ENCODE results near the gene MYO18A.
A peak's percentile ranks its signal among the peaks of the same experiment; 100 is the strongest.

MYO18A gene

DNA sequence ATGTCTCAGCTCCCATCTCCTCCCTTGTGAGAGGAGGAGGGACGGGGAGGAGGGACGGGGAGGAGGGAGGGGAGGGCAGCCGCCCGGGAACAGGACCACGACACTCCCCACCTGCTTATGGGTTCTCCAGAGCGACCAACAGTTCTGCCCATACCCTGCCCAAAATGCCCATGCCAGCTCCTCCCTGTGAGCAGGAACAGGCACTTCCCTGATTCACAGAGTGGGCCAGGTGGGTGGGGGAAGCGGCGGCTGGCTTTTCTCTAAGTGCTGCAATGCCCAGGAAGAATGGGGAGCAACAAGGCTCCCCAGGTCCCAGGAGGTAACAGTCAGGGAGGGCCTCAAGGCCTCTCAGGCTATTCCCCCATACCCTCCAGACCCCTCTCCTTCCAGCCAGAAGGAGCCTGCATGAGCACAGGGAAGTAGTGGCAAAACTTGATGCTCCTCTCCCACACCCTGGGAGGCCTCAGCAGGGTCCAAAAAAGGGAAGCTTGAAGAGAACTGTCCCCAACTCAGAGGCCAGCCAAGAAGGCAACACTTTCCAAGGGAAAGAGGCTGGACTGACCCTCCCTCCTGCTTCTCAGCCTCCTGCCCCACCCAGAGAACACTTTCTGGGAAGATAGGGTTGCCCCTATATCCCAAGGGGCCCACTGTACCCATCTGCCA lies 53.8 kb downstream of the MYO18A start:
- DNase-seq (ENCODE audit: low spot score): no peak

DNA sequence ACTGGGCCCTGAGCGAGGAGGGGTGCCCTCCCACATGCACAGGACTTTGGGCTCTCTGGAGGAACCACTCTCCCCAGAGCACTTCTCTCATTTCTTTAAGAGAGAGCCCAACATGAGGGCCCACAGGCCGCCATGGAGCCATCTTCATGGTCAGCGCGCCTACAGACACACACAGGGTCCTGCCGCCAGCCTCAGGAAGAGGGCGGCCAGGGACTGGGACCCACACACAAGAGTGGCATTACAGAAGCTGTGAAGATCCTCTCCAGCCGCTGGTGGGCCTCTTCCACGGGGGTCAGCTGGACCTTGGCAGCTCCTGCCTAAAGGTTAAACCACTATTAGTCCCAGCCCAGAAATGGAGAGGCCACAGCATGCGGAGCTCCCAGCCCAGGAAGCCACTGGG lies 54.5 kb downstream of the MYO18A start:
- DNase-seq (ENCODE audit: low spot score): no peak

DNA sequence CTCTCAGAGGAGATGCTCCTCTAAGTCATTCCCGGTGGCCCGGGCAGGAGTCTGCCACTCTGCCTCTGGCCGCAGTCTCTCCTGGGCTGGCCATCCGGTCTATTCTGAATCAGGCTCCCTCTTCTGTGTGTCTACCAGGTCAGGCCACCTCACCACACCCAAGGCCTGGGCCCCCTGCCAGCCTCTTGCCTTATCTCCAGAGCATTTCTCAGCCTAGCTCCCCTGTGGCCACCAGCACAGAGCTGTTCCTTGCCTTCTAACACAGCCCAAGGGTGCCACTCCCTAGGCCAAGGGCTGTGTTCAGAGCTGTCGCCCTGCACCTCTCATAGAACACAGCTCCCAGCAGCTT lies 55.3 kb downstream of the MYO18A start:
- peak; percentile 85 for DNase-seq (ENCODE audit: low spot score)

DNA sequence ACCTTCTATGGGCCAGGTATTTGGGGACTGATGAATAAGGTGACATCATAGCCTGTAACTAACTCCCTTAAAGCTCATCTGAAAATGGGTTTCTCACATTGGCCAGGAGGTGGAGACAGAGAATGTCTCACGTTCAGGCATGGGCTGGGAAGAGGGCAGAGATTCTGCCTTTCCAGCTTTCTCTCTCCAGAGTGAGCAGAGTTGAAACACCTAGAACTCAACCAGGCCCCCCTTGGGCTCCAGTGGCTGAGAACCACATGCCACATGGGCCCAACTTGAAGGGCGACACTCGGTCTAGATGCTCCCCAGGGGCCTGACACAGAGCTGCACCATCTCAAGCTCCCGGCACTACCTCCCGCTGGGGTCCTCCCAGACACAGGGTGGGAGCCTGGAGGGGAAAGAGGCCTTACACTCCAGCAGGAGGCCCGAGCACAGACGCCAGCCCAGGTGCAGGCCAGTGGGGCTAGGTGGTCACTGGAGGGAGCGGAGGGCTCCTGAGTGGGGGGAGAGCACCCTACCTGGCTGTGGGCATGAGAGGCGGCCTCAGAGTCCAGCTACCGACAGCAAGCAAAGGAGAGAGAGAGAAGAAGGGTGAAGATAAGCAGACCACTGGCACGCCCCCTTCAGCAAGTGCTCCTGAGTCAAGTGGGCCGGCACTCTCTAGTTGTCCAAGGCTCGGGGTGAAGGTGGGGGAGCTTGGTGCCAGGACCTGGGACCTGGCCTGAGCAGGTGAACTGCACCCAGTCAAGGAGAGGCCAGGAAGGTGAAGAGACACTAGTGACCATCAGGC lies 55.9 kb downstream of the MYO18A start:
- peak; percentile 75 for DNase-seq (ENCODE audit: low spot score)

DNA sequence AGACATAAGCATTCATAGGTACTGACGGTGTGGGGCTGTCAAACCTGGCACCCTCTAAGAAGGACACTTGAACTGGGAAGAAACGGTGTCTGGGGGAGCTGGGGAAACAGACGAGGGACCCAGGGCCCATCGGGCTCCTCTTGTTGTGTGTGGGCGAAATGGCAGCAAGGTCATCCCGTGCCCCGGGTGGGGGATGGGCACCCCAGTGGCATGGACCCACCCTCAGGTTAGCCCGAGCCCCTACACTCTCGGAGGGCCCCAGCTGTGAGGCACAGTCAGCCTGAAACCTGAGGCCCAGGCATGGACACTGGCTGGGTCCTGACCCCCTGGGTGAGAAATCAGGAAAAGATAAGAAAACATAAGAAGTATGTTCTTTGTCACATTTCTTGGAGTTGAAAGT lies 57.1 kb downstream of the MYO18A start:
- DNase-seq (ENCODE audit: low spot score): no peak

DNA sequence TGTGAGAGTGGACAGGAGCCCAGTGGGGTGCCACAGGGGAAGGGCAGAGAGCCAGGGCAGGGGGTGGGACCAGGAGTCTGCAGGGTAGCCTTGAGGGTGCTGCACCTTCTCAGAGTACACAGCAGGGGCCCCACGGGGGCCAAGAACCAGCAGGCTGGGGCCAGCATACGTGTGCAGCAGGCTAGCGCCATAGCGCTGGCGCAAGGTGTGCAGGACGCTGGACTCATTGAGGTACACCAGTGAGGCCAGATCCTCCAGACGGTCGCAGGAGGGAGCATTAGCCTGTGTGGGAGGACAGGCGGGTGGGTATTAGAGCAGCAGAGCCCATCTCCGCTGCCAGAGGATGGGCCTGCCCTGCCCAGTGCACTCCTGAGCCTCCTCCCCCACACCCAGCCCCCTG lies 58.8 kb downstream of the MYO18A start:
- no peak for DNase-seq (ENCODE audit: low spot score)

DNA sequence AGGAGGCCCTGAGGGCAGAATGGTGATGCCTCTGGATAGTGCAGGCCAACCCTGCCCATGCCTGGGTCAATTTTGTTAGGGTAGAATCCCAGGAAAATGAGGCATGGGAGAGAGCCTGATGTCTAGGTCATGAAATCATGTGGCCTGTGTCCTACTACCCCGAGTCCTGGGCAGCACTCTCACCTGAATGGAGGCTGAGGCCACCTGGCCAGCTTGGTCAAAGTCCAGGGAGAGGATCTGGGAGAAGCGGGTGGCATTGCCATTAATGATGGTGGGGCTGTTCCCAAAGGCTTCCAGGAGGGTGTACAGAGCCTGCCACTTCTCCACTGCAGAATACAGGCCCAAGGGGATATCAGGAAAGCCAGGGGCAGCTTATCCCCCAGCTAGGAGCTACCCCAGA lies 59.8 kb downstream of the MYO18A start:
- no peak for DNase-seq (ENCODE audit: low spot score)

DNA sequence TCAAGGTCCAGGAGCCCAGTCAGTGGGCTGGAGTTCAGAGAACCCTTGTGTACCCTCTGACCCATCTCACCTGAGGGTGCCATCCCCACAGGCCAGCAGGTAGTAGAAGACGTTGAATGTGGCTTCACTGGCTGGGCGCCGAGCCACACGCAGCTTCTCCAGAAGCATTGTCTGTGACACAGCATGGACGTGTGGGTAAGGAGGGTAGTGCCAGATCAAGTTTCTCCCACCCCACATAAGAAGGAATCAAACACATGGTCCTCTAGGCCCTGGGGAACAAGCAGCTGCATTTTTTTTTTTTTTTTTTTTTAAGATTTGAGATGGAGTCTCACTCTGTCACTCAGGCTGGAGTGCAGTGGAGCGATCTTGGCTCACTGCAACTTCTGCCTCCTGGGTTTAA lies 60.9 kb downstream of the MYO18A start:
- no peak for DNase-seq (ENCODE audit: low spot score)

DNA sequence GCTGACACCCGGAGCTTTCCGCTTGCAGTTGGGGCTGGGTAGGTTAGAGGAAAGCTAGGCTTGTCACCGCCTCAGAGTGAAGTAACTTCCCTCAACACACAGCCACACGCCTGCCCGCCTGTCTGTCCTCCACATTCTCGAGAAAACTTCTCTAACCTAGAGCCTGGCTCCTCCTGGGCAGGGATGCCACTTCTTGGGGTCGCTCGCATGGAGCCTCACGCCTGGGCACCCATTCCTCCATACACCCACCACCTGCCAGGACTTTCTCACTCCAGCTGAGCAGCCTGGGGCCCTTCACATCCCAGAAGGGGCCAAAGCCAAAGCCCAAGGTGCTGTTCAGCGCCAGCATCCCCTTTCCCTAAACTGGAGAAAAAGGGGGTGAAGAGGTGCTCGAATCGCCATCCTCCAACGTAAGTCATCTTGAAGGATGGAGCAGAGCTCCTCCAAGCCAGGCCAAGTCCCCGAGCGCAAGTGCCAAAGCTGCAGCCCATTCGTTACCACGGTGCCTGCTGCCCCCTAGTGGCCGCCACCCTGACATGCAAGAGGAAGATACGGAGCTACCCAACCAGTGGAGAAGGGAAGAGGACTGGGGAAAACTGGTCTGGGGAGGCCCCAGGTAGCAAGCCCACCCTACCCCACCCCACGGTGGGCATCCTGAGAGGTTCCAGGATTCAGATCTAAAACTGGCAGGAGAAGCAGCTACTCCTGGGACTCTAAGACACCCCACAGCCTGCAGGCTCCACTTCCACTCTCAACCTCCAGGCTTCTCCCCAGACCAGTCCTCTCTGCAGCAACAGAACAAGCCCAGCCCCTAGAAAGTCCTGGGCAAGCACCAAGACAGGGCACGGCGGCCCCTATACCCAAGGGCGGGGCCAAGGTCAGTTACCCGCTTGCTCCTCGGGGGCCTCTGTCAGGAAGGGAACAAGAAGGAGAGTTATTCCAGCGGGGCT lies 63.1 kb downstream of the MYO18A start:
- peak; percentile 81 for DNase-seq (ENCODE audit: low spot score)

DNA sequence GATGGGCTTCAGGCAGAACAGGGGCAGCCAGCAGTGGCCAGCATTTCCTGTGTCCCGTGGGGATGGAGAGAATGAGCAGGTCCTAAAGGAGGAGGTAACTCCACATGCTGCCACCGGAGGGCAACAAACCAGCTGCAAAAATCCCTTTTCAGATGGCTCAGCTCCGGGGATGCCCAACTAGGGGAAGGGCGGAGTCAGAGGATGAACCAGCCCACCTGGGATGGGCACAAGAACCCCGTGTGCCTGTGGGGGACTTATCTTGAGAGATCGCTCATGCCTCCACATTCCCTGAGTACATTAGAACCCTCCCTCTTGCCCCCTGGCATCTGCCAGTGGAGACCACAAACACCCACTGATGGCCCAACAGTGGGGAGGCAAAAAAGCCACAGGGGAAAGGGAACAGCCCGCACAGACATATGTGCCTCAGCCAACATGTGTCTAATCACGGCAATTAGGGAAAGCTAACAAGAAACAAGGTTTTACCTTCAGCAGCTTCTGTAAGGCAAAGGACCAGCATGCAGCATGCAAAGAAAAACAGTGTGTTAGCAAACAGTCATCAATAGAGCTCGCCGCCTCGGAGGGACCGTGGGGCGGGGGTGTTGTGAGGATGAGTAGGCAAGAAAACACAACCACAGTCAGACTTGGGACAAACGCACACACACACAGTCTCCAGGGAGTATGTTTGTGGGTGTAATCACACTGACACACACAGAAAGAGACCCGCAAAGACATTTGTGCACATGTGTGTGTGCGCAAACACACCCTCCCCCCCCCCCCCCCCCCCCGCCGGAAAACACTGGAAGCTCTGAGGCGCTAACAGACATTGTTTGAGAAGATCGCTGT lies 64.0 kb downstream of the MYO18A start:
- peak; percentile 38 for DNase-seq (ENCODE audit: low spot score)

DNA sequence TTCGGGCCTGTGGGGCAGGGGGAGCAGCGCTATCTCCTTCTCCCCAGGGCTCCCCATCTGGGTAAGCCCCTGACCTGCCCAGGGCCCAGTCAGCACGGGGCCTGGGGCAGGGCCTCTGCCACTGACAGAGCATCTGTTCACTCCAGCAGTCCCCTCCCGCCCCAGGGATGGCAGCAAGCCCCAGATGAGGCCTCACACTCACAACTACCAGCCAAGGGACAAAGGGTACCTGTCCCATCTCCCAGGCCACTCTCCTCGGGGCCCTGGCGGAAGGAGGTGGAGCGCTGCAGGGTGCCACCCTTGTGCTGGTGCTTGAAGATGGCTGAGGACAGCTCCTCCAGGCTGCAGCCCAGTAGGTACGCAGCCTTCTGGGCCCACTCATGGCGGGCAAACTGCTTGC lies 64.8 kb downstream of the MYO18A start:
- DNase-seq (ENCODE audit: low spot score): no peak

DNA sequence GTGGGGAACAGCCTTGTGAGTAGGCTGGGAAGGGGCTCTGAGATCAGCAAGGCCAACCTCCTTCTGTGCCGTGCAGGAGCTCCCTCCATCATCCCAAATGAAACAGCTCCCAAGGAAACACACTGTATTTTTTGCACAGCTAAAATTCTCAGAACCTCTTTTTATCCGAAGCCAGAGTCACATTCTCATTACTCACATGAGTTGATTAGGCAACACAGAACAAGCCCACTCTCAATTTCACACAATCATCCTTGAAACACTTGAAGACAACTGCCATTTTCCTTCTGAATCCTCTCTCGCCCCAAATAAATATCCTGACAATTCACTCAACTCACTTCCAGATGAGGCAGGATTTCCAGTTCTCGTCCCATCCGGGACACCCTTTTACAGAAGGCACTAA lies 66.1 kb downstream of the MYO18A start:
- no peak for DNase-seq (ENCODE audit: low spot score)

DNA sequence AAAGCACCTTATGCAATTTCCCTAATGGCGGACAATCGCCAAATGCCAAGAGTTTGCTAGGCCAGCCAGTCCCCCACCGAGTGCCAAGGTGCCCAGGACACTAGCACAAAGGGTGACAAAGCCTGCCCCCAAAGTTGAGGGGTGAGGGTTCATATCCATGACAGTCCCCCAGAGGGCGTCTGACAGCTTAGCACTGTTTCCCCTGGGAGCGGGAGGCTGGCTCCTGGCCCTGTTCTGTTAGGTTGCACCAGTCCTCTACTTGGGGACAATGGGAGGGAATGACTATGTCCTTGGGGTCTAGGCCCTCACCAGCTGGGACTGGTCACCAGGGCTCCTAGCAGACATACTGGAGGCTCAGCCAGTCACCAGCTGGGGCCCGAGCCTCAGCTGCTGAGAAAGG lies 66.9 kb downstream of the MYO18A start:
- no peak for DNase-seq (ENCODE audit: low spot score)

DNA sequence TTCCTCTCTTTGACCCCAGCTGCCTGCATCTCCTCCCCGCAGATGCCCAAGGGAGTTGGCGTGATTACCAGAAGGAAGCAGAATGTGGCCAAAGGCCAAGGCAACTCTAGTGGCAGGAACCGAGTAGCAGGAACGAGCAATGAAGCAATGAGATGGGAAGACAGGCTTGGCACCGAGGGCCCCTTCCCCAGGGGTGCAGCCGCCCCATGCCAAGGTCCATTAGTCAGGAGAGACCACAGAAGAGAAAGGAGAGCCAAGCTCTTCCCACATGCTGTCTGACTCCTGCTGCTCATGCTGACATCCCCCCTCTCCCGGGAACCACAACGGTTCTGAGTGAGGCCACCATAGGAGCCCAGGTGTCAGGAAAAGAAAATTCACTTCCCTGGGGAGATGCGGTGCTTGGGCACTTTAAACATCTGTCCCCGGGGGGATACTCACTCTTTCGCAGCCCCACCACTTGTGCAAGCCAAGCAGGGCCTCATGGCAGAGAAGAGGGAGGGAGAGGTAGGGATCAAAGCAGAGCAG lies 67.4 kb downstream of the MYO18A start:
- DNase-seq (ENCODE audit: low spot score): no peak

DNA sequence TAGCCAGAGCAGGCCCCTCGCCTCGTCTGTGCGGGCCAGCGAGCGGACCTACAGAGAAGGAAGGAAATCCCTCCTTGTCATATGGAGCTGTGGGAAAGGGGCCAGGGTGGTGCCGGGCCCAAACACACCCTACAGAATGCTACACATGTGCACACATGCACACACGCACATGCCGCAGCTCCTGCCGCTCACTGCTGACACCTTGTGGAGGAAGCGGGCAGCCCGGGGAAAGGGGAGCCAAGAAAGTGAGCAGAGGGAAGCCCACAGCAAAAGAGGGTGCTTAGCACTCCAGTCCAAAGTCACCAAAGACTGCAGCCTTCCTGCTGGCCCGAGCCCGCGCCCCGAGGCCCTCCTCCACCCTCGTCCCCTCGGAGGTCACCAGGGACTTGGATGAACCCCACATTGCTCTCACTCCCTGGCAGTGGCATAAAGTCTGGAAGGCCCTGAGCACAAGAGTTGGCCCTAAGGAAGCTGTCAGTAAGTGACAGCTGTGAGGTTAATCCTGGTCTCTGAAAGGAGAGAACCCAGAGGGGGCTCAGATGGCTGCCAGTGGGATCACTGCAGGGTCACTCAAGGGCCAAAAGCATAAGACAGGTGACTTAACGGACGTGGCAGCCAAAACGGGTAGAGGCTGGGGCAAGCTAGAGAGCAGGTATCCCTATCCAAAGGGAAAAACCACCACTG lies 68.2 kb downstream of the MYO18A start:
- peak; percentile 60 for DNase-seq (ENCODE audit: low spot score)

DNA sequence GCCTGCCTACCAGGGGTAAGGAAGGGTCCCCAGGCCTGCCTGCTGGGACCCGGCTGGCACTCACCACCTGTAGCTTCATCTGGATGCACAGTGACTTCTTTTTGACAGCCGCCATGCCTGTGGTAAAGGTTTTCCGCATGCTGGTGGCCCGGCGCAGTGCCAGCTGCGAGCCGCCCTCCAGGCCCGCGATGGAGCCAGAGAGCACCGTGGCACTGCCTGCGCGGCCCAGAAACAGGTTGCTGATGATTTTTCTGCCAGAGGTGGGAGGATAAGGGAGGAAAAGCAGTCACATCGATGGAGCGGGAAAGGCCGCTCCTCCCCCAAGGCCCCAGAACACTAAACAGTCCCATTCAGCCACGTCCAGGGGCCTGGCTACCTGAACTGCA lies 69.8 kb downstream of the MYO18A start:
- no peak for DNase-seq (ENCODE audit: low spot score)

DNA sequence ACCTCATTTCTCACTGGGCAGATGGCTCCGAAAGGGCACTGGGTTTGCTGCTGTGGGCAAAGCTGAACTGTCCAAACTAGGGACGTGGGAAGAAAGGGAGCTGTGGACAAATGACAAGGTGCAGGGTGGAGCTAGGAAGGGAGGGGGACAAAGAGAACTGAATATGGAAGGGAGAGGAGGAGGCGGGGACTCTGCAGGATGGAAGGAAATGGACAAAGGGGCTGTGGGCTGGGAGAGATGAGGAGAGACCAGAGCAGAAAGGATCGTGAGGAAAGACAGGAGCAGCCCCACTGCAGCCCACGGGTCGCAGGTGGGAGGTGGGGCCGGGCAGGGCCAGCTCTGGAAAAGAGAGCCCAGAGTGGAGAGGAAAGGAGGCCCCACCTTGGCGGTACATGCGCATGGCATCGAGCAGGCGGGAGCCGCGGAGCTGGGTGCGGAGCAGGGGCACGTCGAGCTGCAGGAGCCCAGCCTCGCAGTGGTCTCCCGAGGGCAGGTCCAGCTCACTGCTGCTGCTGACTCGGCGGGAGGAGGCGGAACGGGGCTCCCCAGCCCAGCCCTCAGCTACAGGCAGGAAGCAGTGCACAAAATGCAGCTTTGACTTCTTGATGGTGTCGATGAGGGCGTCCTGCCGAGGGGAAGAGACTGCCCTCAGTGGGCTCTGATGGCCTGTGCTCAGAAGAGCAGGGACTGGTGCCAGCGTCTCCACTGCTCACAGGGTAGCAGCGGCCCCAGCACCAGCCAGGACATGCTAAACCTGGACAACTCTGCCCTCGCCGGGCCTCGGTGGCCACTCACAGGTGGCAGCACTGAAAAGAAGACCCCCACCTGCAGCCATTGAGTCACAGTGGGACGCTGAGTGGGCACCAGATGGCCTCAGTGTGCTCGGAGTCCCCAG lies 70.5 kb downstream of the MYO18A start:
- DNase-seq (ENCODE audit: low spot score): no peak

DNA sequence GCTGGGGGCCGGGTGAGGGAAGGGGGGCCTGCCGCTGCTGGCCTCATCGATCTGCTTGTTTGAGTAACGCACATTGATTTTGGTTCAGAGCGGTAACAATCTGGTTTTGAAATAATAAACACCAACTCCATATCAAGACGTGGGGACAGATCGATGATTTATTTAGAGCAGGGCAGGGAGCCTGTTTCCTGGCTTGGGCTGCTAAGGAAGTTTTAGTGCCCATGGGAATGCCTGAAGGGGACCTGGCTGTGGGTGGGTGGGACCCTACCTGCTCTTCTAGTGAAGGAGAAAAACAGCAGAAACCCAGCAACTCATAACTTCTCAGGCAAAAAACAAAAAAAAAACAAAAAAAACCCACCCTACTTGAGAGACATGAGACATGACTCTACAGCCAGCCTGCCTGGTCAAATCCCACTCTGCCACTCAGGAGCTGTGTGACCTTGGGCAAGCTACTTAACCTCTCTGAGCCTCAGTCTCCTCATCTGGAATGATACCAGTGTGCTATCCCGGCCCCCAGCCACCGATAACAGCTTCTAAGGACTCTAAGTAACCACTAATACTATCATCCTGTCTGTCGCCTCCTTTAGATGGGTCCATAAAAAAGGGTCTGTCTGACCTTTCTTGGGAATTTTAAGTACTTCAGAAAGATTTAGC lies 71.2 kb downstream of the MYO18A start:
- DNase-seq (ENCODE audit: low spot score): no peak
